ENCODE measurements around the gene BMP8A.

DNA sequence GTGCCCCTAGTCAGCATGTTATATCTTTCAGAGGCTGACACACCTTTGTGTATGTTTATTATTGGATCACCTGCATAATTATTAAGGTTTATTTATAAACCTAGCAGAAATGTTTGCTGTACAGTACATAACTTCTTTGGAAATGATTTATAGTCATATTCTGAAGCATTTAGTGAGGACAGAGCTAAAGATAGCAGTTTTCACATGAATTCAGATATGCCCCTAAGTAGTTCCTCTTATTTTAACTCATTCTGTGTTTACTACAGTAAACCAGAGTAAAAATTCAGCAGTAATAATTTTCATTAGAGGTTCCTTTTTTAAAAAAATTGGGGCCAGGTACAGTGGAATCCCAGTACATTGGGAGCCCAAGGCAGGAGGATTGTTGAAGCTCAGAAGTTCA, 21.4 kb upstream of the BMP8A start:
- TF ChIP-seq ZNF274 (IDR thresholded peaks at IDR 0.05; ENCODE audit: low read depth, low read length), result no peak
- TF ChIP-seq SUZ12 (IDR thresholded peaks at IDR 0.05; ENCODE audit: extremely low read depth, insufficient read depth, insufficient read length), result no peak
